Activated CD8-positive, alpha-beta memory T cell treated with anti-CD3 and anti-CD28 coated beads, Interleukin-2, amount 50 U/mL, for 24 hours (primary cell): ENCODE results near the gene YPEL2.
"Not testable (repeated sequence)": the region's sequence is repeated elsewhere in the genome, so short reads cannot be mapped to it uniquely, and the experiment has no call there.

Experiments used
- DNase-seq: peaks from one replicate; pipeline ENCODE4 v3.0.0-alpha.2; 2020; ENCODE audit errors: extremely low read depth

The YPEL2 gene

DNA sequence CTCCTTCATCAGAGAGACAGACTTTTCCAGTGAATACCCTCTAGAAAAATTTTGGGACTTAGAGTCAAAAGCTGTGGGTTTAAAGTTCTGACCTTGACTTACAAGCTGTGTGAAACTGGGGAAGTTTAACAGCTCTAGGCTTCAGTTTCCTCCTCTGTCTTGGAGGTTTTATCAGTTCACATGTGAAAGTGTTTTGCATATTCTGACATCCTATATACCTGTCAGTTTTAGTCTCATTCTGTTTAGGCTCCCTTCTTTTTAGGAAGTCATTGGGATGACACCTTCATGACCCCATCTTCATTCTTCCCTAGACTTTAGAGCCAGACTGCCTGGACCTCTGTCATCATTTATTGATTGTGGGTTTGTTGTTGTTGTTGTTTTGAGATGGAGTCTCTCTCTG is 44.4 kb downstream of the YPEL2 start:
- DNase-seq: no peak

DNA sequence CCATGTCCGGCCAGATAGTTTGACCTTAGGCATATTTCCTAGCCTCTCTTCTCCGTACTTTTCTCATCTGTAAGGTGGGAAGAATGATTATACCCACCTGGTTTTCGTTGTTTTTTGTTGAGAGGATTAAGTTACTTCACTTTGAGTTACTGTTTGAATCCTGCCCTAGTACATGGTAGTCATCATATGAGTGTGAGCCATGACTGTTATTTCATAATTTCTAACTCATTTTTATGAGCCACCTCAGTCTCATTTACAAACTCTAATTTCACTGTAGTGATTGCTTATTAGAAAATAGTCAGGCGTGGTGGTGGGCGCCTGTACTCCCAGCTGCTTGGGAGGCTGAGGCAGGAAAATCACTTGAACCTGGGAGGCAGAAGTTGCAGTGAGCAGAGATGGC is 45.1 kb downstream of the YPEL2 start:
- no peak for DNase-seq

DNA sequence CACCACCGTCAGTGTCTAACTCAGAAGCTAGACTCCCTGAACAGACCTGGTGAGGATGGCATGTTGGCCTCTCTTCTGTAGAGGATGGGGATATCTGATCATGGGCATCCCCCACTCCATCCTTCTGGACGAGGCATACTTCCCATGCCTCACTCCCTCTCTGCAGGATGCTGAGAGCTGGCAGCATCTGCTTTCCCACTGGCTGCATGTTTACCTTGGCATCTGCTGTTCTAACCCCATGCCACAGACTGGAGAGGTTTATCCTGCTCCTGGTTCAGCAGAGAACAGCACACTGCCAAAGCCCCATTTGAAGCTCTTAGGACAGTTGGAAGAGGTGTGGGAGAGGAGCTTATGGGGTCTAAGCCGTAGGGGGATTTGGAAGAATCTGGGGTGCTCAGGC is 46.0 kb downstream of the YPEL2 start:
- no peak for DNase-seq

DNA sequence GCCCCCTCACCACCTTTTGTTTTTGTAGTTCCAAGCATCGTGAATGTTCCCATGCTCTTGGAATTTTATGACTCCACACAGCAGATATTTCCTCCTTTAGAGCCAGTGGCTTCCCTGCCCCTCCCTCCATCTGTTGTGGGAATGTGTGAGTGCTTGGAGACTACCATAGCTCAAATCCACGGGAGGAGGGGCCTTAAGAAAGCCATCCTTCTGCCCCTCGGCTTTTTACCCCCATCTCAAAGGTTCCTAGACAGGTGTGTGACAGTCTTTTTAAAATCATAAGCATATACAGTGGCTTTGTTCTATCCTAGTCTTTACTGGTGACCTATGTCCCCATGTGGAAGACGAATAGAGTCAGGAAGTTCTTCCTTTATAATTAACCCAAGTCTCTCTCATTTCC is 47.2 kb downstream of the YPEL2 start:
- DNase-seq: no peak

DNA sequence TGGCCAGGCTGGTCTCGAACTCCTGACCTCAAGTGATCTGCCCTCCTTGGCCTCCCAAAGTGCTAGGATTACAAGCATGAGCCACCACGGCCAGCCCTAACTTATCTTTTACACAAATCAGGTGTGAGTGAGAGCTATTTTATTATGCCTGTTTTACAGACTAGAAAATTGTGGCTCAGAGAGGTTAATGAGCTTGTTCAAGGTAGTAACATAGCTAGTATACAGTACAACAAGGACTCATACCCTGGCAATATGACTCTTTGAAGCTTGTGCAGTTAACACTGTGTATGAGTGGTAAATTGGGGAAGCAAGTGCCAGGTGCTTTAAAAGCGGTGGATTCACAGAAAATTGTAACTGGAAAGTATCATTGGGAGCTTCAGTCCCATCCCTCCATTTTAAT is 49.0 kb downstream of the YPEL2 start:
- DNase-seq: no peak

GRCh38 chr17:59381716-59382570 is 50.5 kb downstream of the YPEL2 start:
- DNase-seq: no peak

GRCh38 chr17:59383893-59384292 is 52.4 kb downstream of the YPEL2 start:
- no peak for DNase-seq

DNA sequence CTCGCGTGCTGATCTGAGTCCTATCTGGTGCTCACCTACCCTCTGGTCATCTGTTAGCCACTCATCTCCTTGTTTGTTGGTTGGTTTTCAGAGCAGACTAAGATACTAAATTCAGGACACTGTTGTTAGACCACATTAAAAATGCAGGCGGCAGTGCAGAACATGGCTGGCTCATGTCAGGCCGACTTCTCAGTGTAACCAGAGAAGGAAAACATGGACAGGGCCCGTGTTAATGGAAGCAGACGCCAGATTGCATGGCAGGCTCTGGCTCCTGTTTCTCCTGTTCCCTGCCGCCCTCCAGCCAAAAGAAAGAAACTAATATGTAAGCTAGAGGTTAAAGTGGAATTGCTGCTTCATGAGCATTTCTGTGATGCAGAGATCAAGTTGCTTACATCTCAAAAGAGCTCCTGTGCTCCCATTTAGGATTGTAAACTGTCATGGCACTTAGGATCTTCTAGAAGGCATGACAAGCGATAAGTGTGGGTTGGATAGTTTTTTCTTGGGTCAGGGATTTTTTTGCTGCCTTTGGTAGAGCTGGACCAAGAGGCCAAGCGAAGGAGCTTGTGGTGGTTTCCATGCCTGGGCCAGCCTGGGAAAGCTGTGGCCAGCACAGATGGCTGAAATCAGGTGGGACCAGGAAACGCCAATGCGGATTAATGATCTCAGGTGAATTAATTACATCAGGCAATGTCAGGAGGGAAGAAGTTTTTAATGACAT is 56.1 kb downstream of the YPEL2 start:
- DNase-seq: no peak

GRCh38 chr17:59388069-59388556 is 56.7 kb downstream of the YPEL2 start:
- no peak for DNase-seq

DNA sequence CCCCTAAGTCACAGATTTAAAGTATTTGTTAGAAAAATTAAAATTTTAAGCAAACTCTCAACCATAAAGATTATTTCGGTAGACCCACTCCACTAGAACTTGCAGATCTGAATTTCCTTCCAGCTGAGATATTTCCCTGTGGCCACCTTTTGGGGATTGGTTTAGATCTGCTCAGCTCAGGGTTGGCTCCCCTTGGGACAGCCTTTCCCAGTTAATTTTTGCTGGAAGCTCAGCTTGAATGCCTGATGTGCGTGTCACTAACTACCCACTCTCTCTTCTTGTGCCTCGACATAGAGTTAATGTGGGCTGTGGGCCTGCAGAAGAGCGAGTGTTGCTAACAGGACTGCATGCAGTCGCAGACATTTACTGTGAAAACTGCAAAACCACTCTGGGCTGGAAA is 57.6 kb downstream of the YPEL2 start:
- DNase-seq: no peak

- no peak for DNase-seq
Measured at GRCh38 chr17:59391021-59391420, 59.6 kb downstream of the YPEL2 start.

DNA sequence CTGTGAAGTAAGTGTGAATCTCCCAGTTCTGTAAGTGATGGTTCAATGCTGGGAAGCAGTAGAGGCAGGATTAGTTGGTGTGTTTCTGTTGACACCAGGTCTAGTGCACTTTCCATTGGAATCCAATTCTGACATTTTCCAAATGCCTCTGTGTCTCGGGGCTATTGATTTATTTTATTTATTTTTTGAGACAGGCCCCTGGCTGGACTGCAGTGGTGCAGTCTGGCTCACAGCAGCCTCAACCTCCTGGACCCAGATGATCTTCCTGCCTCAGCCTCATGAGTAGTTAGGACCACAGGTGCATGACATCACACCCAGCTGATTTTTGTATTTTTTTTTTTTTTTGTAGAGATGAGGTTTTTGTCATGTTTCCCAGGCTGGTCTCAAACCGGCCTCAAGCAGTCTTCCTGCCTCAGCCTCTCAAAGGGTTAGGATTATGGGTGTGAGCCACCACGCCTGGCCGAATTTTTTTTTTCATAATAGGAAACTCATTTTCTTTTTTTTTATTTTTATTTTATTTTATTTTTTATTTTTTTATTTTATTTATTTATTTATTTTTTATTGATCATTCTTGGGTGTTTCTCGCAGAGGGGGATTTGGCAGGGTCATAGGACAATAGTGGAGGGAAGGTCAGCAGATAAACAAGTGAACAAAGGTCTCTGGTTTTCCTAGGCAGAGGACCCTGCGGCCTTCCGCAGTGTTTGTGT is 61.7 kb downstream of the YPEL2 start:
- DNase-seq: no peak

DNA sequence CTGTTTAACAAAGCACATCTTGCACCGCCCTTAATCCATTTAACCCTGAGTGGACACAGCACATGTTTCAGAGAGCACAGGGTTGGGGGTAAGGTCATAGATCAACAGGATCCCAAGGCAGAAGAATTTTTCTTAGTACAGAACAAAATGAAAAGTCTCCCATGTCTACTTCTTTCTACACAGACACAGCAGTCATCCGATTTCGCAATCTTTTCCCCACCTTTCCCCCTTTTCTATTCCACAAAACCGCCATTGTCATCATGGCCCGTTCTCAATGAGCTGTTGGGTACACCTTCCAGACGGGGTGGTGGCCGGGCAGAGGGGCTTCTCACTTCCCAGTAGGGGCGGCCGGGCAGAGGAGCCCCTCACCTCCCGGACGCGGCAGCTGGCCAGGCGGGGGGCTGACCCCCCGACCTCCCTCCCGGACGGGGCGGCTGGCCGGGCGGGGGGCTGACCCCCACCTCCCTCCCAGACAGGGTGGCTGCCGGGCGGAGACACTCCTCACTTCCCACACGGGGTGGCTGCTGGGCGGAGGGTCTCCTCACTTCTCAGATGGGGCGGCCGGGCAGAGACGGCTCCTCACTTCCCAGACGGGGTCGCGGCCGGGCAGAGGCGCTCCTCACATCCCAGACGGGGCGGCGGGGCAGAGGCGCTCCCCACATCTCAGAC is 62.4 kb downstream of the YPEL2 start:
- not testable (repeated sequence) for DNase-seq

DNA sequence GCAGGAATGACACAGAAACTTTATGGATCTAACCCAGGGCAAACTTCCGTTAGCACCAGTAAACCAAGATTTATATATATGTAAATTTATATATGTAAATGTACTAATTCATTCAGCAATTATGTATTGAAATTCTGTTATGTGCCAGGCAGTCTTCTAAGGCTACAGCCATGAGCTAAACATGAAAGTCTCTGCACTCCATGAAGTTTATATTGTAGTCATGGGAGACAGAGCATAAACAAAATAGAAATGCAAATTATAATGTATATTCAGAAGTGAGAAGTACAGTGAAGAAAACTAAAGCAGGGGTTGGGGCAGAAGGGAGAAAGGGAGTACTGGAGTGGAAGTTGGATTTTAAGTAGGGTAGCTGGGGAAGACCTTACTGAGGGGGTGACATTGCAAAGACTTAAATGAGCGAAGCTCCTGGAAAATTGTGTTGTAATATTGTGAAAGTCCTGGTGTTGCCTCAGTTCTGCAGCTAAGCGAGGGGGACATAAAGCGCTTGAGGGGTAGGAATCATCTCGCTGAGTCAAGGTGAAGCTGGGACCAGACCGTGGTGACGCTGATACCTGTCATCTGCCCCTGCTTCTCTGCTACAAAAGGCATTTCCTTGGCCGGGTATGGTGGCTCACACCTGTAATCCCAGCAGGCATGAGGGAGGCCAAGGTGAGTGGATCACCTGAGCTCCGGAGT is 64.8 kb downstream of the YPEL2 start:
- DNase-seq: no peak

DNA sequence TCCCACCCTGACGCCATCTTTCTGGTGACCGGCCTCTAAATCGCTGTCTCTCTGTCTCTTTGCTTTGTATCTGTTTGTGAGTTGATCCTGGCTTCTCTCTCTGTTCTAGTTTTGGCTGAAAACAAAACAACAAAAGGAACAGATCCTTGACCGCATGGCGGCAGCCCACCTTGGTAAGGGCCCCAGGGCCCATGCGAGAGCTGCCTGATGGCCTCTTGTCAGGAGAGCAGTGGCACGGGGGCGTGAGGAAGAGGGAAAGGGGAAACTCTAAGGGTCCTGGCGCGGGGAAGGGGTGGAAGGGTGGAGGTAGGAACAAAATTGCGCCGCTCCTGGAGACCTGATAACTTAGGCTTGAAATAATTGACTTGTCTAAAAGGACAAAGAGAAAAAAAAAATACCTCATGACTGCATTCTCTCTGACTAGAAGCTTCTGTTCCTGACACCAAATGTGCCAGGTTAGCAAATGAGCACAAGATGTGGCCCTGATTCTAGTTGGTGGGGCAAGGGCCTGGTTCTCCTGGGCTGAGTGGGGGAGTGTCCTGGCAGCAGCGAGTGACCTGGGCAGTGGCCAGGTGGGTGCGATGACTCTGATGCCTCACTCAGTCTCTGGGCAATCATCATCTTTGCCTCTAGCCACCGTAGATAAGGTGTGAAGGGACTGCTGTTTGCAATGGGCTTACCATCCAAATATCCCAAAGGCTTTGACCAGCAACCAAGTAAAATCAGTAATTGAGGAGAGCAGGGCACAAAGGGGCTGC is 66.0 kb downstream of the YPEL2 start:
- no peak for DNase-seq

GRCh38 chr17:59399914-59400313 is 68.5 kb downstream of the YPEL2 start:
- no peak for DNase-seq

DNA sequence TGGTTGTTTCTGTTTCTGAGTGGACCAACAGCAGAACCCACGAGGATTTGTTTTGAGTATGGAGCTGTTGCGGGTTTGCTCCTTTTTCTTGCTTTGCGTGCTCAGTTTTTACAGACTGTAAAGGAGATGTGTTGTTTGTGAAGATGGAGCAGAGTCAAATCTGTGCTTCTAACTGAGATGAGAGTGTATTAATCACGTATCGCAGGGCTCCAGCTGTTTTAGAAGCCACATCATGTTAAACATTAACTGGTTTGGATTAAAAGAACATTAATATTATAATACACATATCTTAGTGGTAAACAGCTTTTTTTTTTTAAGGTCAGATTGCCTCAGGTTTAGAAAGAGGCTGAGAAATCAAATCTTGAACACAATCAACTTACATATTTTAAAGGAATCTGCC is 69.4 kb downstream of the YPEL2 start:
- no peak for DNase-seq

GRCh38 chr17:59401274-59401673 is 69.8 kb downstream of the YPEL2 start:
- no peak for DNase-seq

GRCh38 chr17:59401725-59402124 is 70.3 kb downstream of the YPEL2 start:
- no peak for DNase-seq

- DNase-seq: no peak
Measured at GRCh38 chr17:59402760-59403159, 71.3 kb downstream of the YPEL2 start.

DNA sequence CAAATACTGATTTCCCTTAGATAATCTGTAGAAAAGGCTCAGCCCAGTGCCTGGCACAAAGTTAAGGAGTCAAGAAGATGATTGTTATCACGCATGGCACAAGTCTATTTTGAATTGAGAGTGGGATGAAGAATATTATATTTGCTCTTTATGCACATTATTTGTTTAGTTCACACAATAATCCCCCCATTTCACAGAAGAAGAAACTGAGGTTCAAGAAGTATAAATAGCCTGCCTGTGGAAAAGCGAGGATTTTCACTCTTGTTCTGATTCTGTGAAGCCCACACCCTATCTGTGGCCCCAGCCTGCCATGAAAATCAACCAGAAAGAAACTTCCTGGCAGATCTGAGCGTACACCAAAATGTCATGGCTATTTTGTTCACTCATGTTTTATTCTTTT is 73.0 kb downstream of the YPEL2 start:
- no peak for DNase-seq
